Stomach smooth muscle (tissue), 2 donors: Measurements from ENCODE around the gene TM7SF3.

Source experiments
- H3K27ac ChIP-seq: one replicate; pipeline ENCODE4 v1.7.0; 2013; ENCODE audit warnings: mild to moderate bottlenecking, low read length, inconsistent platforms
- H3K27me3 ChIP-seq, 2 donors: one replicate each; pipeline ENCODE4 v1.7.0; 2013; ENCODE audit warnings: low read length in 2 of 2; ENCODE audit not compliant: insufficient read depth in 2 of 2, control insufficient read depth in 1 of 2
- H3K36me3 ChIP-seq, 2 donors: one replicate each; pipeline ENCODE4 v1.7.0; 2013; ENCODE audit warnings: low read length in 2 of 2; ENCODE audit not compliant: control insufficient read depth in 2 of 2, insufficient read depth in 2 of 2
- H3K4me1 ChIP-seq: one replicate; pipeline ENCODE4 v1.7.0; 2013; ENCODE audit warnings: low read length; ENCODE audit not compliant: control insufficient read depth, insufficient read depth
- H3K4me3 ChIP-seq, 2 donors: one replicate each; pipeline ENCODE4 v1.7.0; 2013; ENCODE audit warnings: low read length in 2 of 2
- H3K9ac ChIP-seq, 2 donors: one replicate each; pipeline ENCODE4 v1.7.0; 2013; ENCODE audit warnings: low read length in 2 of 2, mild to moderate bottlenecking in 1 of 2
- H3K9me3 ChIP-seq, 2 donors: one replicate each; pipeline ENCODE4 v1.7.0; 2013; ENCODE audit warnings: low read length in 2 of 2; ENCODE audit not compliant: control insufficient read depth in 2 of 2
- donor health status: healthy.
- donor health status: Pancreatic carcinoma.

Gene TM7SF3

GRCh38 chr12:27001663-27002062, 12.5 kb downstream of the TM7SF3 start:
- no peak overlapping the region for H3K27ac ChIP-seq
- H3K9me3 ChIP-seq, result no peaks in the 10 kb centered on the region
- no peak overlapping the region for H3K4me3 ChIP-seq
- peaks cover 9 to 14% of the 10 kb centered on the region in 2 donors for H3K36me3 ChIP-seq
- H3K27me3 ChIP-seq, result no peaks in the 10 kb centered on the region
- no peak overlapping the region for H3K9ac ChIP-seq
- H3K4me1 ChIP-seq, result no peaks in the 10 kb centered on the region

DNA sequence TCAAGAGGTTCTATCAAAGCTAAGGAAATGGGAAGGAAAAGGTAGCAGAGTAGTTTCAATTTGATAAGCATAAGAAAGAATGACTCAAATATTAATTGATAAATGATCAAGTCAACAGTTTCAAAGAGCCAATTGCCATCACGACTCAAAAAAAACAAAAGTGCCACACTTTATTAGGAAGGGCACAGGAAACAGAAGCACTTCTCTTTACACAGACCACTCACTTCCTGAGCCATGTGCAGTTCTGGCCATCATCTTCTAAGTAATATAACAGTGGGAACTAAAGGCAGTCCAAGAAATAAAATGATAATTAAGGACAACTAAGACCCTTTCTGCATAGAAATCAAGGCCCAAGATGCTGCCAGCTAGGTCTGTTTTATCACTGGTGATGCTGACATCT, 13.2 kb downstream of the TM7SF3 start:
- no peak overlapping the region for H3K4me3 ChIP-seq
- H3K9ac ChIP-seq, result no peak overlapping the region
- H3K4me1 ChIP-seq, result no peaks in the 10 kb centered on the region
- H3K36me3 ChIP-seq, result peaks cover 9 to 17% of the 10 kb centered on the region in 2 donors
- no peaks in the 10 kb centered on the region for H3K9me3 ChIP-seq
- H3K27ac ChIP-seq, result no peak overlapping the region
- H3K27me3 ChIP-seq, result no peaks in the 10 kb centered on the region

GRCh38 chr12:26997003-26997402, 17.2 kb downstream of the TM7SF3 start:
- Histone ChIP-seq H3K27ac (no peak overlapping the region), H3K36me3 (peaks cover 19 to 35% of the 10 kb centered on the region in 2 donors), H3K9me3 (no peaks in the 10 kb centered on the region)

DNA sequence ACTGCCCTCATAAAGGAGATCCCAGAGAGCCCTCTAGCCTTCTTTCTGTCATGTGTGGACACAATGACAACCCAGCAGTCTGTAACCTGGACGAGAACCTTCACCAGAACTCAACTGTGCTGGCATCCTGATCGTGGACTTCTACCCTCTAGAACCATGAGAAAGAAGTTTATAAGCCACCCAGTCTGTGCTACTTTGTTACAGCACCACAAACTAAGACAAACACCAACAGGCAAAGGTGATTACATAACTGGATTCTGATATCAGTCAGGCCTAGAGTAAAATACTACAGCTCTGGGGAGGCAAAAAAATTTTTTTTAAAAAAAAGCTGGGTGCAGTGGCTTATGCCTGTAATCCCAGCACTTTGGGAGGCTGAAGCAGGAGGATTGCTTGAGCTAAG, 18.5 kb downstream of the TM7SF3 start:
- Histone ChIP-seq H3K9me3 (no peaks in the 10 kb centered on the region), H3K27me3 (no peaks in the 10 kb centered on the region), H3K27ac (no peak overlapping the region), H3K4me1 (no peaks in the 10 kb centered on the region), H3K36me3 (peaks cover 19 to 35% of the 10 kb centered on the region in 2 donors), H3K4me3 (no peak overlapping the region), H3K9ac (no peak overlapping the region)

More at GRCh38 chr12:26997003-26997402, 17.2 kb downstream of the TM7SF3 start:
- Histone ChIP-seq H3K27me3 (no peaks in the 10 kb centered on the region), H3K4me1 (no peaks in the 10 kb centered on the region), H3K4me3 (no peak overlapping the region), H3K9ac (no peak overlapping the region)

DNA sequence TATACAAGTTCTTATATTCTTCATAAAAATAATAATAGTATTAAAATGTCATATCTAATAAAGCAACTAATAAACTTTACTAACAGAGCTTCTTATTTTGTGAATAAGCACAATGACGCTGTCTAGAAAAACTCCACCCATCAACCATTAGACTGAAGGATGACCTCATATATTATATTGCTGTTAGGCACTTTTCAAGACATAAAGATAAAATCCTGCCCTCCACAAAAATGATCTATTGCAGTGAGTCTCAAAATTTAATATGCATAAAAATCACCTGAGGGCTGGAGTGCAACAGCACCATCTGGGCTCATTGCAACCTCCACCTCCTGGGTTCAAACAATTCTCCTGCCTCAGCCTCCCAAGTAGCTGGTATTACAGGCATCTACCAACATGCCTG, 20.1 kb downstream of the TM7SF3 start:
- H3K36me3 ChIP-seq, result peaks cover 17 to 40% of the 10 kb centered on the region in 2 donors
- no peaks in the 10 kb centered on the region for H3K27me3 ChIP-seq
- H3K9me3 ChIP-seq, result no peaks in the 10 kb centered on the region
- no peak overlapping the region for H3K4me3 ChIP-seq
- H3K27ac ChIP-seq, result no peak overlapping the region
- no peaks in the 10 kb centered on the region for H3K4me1 ChIP-seq
- H3K9ac ChIP-seq, result no peak overlapping the region

GRCh38 chr12:26991826-26992225, 22.4 kb downstream of the TM7SF3 start:
- no peaks in the 10 kb centered on the region for H3K9me3 ChIP-seq
- H3K36me3 ChIP-seq, result peaks cover 13 to 35% of the 10 kb centered on the region in 2 donors

GRCh38 chr12:26989873-26990272, 24.3 kb downstream of the TM7SF3 start:
- Histone ChIP-seq H3K9me3 (no peaks in the 10 kb centered on the region), H3K27me3 (no peaks in the 10 kb centered on the region), H3K36me3 (peaks cover 6 to 24% of the 10 kb centered on the region in 2 donors), H3K27ac (no peak overlapping the region), H3K4me3 (no peak overlapping the region), H3K9ac (no peak overlapping the region), H3K4me1 (no peaks in the 10 kb centered on the region)

More at GRCh38 chr12:26991826-26992225, 22.4 kb downstream of the TM7SF3 start:
- Histone ChIP-seq H3K4me1 (no peaks in the 10 kb centered on the region), H3K9ac (no peak overlapping the region), H3K27me3 (no peaks in the 10 kb centered on the region), H3K4me3 (no peak overlapping the region), H3K27ac (no peak overlapping the region)

GRCh38 chr12:26988703-26989102, 25.5 kb downstream of the TM7SF3 start:
- Histone ChIP-seq H3K27ac (no peak overlapping the region), H3K36me3 (peaks cover 7 to 17% of the 10 kb centered on the region in 2 donors), H3K9me3 (no peaks in the 10 kb centered on the region), H3K9ac (no peak overlapping the region), H3K4me3 (no peak overlapping the region), H3K27me3 (no peaks in the 10 kb centered on the region), H3K4me1 (no peaks in the 10 kb centered on the region)

- Histone ChIP-seq H3K27ac (no peak overlapping the region), H3K9ac (no peak overlapping the region), H3K4me3 (no peak overlapping the region), H3K4me1 (no peaks in the 10 kb centered on the region), H3K9me3 (no peaks in the 10 kb centered on the region), H3K36me3 (peaks cover 7 to 15% of the 10 kb centered on the region in 2 donors), H3K27me3 (no peaks in the 10 kb centered on the region)
These were observed 26.4 kb downstream of the TM7SF3 start for GRCh38 chr12:26987634-26988424.

- Histone ChIP-seq H3K9ac (no peak overlapping the region), H3K9me3 (no peaks in the 10 kb centered on the region), H3K27ac (no peak overlapping the region), H3K36me3 (peaks cover 10 to 17% of the 10 kb centered on the region in 2 donors), H3K4me3 (no peak overlapping the region), H3K4me1 (no peaks in the 10 kb centered on the region), H3K27me3 (no peaks in the 10 kb centered on the region)
These were observed 31.3 kb downstream of the TM7SF3 start for GRCh38 chr12:26982866-26983265.

- H3K9me3 ChIP-seq, result no peaks in the 10 kb centered on the region
- H3K36me3 ChIP-seq, result peaks cover 18 to 21% of the 10 kb centered on the region in 2 donors
- H3K4me1 ChIP-seq, result no peaks in the 10 kb centered on the region
- no peak overlapping the region for H3K27ac ChIP-seq
- no peaks in the 10 kb centered on the region for H3K27me3 ChIP-seq
- H3K4me3 ChIP-seq, result no peak overlapping the region
- H3K9ac ChIP-seq, result no peak overlapping the region
These were observed 34.5 kb downstream of the TM7SF3 start for GRCh38 chr12:26979733-26980132.
